ENCODE data around the gene RBM6. TPM values are rescaled to one million over a fixed set of nuclear protein-coding genes. Genes with fewer than 3 reads are reported as not detected.

Gene RBM6
- total and polyA plus RNA-seq, 2 experiments from 2014 or later = 62.7 to 121 TPM

GRCh38 chr3:50089609-50089945 lies 149.6 kb downstream of the RBM6 start:
- peak overlapping the region; percentile 97 for H3K4me3 ChIP-seq
- no peaks in the 10 kb centered on the region for H3K9me3 ChIP-seq (ENCODE audit: low read depth)
- TF ChIP-seq CTCF (IDR thresholded peaks at IDR 0.05; ENCODE audit: low read depth, low read length) = no peak
- H3K4me1 ChIP-seq (ENCODE audit: low read depth) = peaks cover 12% of the 10 kb centered on the region
- H3K36me3 ChIP-seq = peaks cover 40% of the 10 kb centered on the region
- peak overlapping the region; percentile 98 for H3K27ac ChIP-seq
- no peaks in the 10 kb centered on the region for H3K27me3 ChIP-seq
- peak; percentile 28 to 45 for DNase-seq (ENCODE audit: low read depth in 1 of 2, low spot score in 1 of 2)

- no peaks in the 10 kb centered on the region for H3K9me3 ChIP-seq (ENCODE audit: low read depth)
- peak overlapping the region; percentile 97 for H3K4me3 ChIP-seq
- no peak for TF ChIP-seq CTCF (IDR thresholded peaks at IDR 0.05; ENCODE audit: low read depth, low read length)
- H3K36me3 ChIP-seq = peaks cover 54% of the 10 kb centered on the region
- DNase-seq (ENCODE audit: low read depth in 1 of 2, low spot score in 1 of 2) = no peak
- no peaks in the 10 kb centered on the region for H3K27me3 ChIP-seq
- H3K4me1 ChIP-seq (ENCODE audit: low read depth) = peaks cover 12% of the 10 kb centered on the region
- H3K27ac ChIP-seq = peak overlapping the region; percentile 38
Observed at GRCh38 chr3:50090984-50091383, 151.0 kb downstream of the RBM6 start.

GRCh38 chr3:50095352-50095998 lies 155.5 kb downstream of the RBM6 start:
- Histone ChIP-seq H3K4me1 (ENCODE audit: low read depth) (peaks cover 14% of the 10 kb centered on the region), H3K36me3 (peaks cover 81% of the 10 kb centered on the region)
- no peak for TF ChIP-seq CTCF (IDR thresholded peaks at IDR 0.05; ENCODE audit: low read depth, low read length)

GRCh38 chr3:50100386-50100785 lies 160.4 kb downstream of the RBM6 start:
- Histone ChIP-seq H3K27ac (peak overlapping the region; percentile 90), H3K4me1 (ENCODE audit: low read depth) (peaks cover 31% of the 10 kb centered on the region), H3K9me3 (ENCODE audit: low read depth) (no peaks in the 10 kb centered on the region), H3K27me3 (no peaks in the 10 kb centered on the region), H3K36me3 (peaks cover 79% of the 10 kb centered on the region), H3K4me3 (no peak overlapping the region)
- DNase-seq (ENCODE audit: low read depth in 1 of 2, low spot score in 1 of 2) = peak in 1 of 2 donors; percentile 27
- TF ChIP-seq CTCF (IDR thresholded peaks at IDR 0.05; ENCODE audit: low read depth, low read length) = no peak

More at GRCh38 chr3:50095352-50095998, 155.5 kb downstream of the RBM6 start:
- no peak overlapping the region for H3K4me3 ChIP-seq
- H3K9me3 ChIP-seq (ENCODE audit: low read depth) = no peaks in the 10 kb centered on the region
- DNase-seq (ENCODE audit: low read depth in 1 of 2, low spot score in 1 of 2) = no peak
- peak overlapping the region; percentile 58 for H3K27ac ChIP-seq
- H3K27me3 ChIP-seq = no peaks in the 10 kb centered on the region

GRCh38 chr3:50100956-50101845 lies 161.3 kb downstream of the RBM6 start:
- Histone ChIP-seq H3K36me3 (peaks cover 76% of the 10 kb centered on the region), H3K27ac (peak overlapping the region; percentile 90), H3K4me3 (no peak overlapping the region), H3K9me3 (ENCODE audit: low read depth) (no peaks in the 10 kb centered on the region), H3K4me1 (ENCODE audit: low read depth) (peaks cover 31% of the 10 kb centered on the region), H3K27me3 (no peaks in the 10 kb centered on the region)
- no peak for TF ChIP-seq CTCF (IDR thresholded peaks at IDR 0.05; ENCODE audit: low read depth, low read length)
- peak in 1 of 2 donors; percentile 67 for DNase-seq (ENCODE audit: low read depth in 1 of 2, low spot score in 1 of 2)

Data from cardiac muscle cell (in vitro differentiated cells and primary cell).